PC-9 (cell line): ENCODE measurements around the gene TTC7B.

Experiments
- EZH2 ChIP-seq: fragments of 200-600 bp; sonication (generic); IDR thresholded peaks from 2 replicates; pipeline ENCODE4 v1.8.0; 2017; ENCODE audit warnings: antibody characterized with exemption, low read depth
- TF ChIP-seq, protein P1 (sequence below): fragments of 200-600 bp; sonication (generic); conservative IDR thresholded peaks from 2 replicates; pipeline ENCODE4 v1.6.1; 2017; ENCODE audit warnings: mixed run types, antibody characterized with exemption, mild to moderate bottlenecking, moderate library complexity

DNA sequence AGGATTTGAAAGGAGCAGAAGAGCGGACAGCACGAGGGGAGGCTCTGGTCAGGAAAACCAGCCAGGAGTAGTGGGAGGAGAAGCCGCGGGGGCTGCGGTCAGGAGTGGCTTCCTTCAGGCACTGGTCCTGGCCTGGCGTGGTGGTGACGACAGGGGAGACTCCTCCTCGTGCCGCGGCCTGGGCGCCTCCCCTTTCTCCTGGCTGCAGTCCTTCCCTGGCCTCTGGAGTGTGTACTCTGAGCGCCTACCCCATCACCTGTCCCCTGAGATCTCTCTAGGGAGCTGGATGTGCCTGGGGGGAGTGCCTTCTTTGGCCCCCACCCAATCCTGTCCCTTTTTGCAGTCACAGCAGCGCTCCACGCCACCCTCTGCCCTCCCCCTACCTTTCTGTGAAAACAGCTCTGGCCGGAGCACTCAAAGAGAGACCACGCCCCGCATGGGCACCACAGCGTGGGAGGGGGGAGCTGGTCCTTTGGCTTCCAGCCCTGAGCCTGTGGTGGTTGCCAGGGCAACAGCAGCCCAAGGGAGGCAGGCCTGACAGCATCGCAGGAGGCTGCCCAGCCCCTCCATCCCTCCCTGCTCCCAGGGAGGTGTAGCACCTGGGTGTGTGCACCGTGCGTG lies 293.5 kb downstream of the TTC7B start:
- TF ChIP-seq EZH2 = no peak
- TF ChIP-seq, protein P1, sequence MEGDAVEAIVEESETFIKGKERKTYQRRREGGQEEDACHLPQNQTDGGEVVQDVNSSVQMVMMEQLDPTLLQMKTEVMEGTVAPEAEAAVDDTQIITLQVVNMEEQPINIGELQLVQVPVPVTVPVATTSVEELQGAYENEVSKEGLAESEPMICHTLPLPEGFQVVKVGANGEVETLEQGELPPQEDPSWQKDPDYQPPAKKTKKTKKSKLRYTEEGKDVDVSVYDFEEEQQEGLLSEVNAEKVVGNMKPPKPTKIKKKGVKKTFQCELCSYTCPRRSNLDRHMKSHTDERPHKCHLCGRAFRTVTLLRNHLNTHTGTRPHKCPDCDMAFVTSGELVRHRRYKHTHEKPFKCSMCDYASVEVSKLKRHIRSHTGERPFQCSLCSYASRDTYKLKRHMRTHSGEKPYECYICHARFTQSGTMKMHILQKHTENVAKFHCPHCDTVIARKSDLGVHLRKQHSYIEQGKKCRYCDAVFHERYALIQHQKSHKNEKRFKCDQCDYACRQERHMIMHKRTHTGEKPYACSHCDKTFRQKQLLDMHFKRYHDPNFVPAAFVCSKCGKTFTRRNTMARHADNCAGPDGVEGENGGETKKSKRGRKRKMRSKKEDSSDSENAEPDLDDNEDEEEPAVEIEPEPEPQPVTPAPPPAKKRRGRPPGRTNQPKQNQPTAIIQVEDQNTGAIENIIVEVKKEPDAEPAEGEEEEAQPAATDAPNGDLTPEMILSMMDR = no peak
